Pancreas (tissue), 10 donors: ENCODE measurements around the gene SYK. TPM values are rescaled to one million over a fixed set of nuclear protein-coding genes. Genes with fewer than 3 reads are reported as not detected.

ENCODE experiments used
- ATAC-seq, 4 donors: fragments of 200-7000 bp; cut with Tn5 transposase; one replicate each; pipeline versions ENCODE4 v1.8.0 to v1.9.1; 2020; ENCODE audit warnings: mild to moderate bottlenecking in 4 of 4, moderate library complexity in 4 of 4
- DNase-seq, 6 donors: peaks; one replicate each; pipeline ENCODE4 v3.0.0-alpha.2; 2020
- FAIRE-seq: peaks from 2 replicates; lab custom pipeline; 2012; peaks lifted over from hg19 to GRCh38; lab: Jason Lieb, UNC
- H3K27ac ChIP-seq, 4 donors: fragments of 200-600 bp; sonication (generic); 1 replicate in 3 of 4; 2 replicates in 1 of 4; pipeline versions ENCODE4 v1.5.0 to v1.8.0; 2020
- H3K27me3 ChIP-seq, 4 donors: fragments of 200-600 bp; one replicate each; pipeline ENCODE4 v1.8.0; 2021
- H3K36me3 ChIP-seq, 3 donors: fragments of 200-600 bp; sonication (generic) in 1 of 3; one replicate each; pipeline versions ENCODE4 v1.5.0 to v1.8.0; 2020 to 2021
- H3K4me1 ChIP-seq, 3 donors: fragments of 200-600 bp; one replicate each; pipeline ENCODE4 v1.8.0; 2021
- H3K4me3 ChIP-seq, 4 donors: fragments of 200-600 bp; sonication (generic) in 2 of 4; one replicate each; pipeline versions ENCODE4 v1.5.0 to v1.8.0; 2020 to 2021
- H3K9me3 ChIP-seq, 4 donors: fragments of 200-600 bp; one replicate each; pipeline ENCODE4 v1.8.0; 2021
- WGBS, 2 donors: extraction: QIAGEN DNeasy Blood & Tissue Kit; methylation state at CpG; one replicate each; pipeline ENCODE4 v1.1.7; 2013; 5-methylcytosine and 5-hydroxymethylcytosine counted together
- intact Hi-C, 3 donors: fragments of 100-400 bp; cut with DNase I; formaldehyde crosslinking; loops; one replicate each; pipeline versions ENCODE4 v1.11.1 to v1.14.2; 2022
- polyA plus RNA-seq, 2 donors: library from polyadenylated mRNA; stranded (reverse); fragments of 200-250 nt; gene quantifications; one replicate each; pipeline ENCODE4 v1.2.3, GENCODE V29; 2013
- total RNA-seq, 6 donors: library from RNA; stranded (reverse); fragmentation: NEBNext Ultra II Directional in 4 of 6; extraction: Animal tissue kit (Norgen Biotek cat#: 25700) in 4 of 6; gene quantifications; one replicate each; pipeline versions ENCODE4 v1.2.1 to v1.2.4, GENCODE V29; 2021 to 2023
- TF ChIP-seq, protein P1 (sequence below), 4 donors: fragments of 200-600 bp; sonication (generic) in 3 of 4; IDR thresholded peaks; one replicate each; pipeline versions ENCODE4 v1.5.0 to v1.8.0; 2021; ENCODE audit warnings: antibody characterized with exemption in 4 of 4
- donor health status: healthy with polysubstance abuse.
- donor health status: DM: no; HTN: no; CAD: no; lungs with moderate emphysema.
- donor health status: DM: no; HTN: no; CAD: no.
- donor health status: control.
- donor health status: control.
- donor health status: Bipolar disorder and iron deficiency.
- donor health status: DM: yes; HTN: yes; CAD: no.
- donor health status: DM: no; HTN: no; CAD: no.
- donor health status: DM: no; HTN: no; CAD: no.
- donor health status: DM: yes; HTN: yes; CAD: no.

The SYK gene
- total and polyA plus RNA-seq, 8 donors, result 5.5 to 41.1 (median 11.3) TPM

DNA sequence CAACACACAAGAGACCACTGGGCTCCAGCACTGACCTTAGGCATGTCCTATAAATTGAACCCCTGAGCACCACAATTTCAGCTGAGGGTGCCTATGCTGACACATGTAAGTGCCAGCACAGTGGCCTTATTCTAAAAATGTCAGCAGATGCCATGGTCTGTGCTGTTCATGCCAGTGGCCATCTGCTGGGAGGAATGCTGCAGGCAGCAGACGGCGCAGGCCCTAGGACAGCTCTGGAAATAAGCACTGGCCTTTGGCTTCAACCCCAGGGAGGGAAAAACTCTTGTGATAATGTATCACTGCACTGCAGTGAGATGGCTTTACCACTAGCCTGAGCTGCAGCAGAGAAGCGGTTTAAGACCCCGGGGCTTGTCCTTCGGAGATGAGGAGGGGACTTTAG lies 98.5 kb downstream of the SYK start:
- Histone ChIP-seq H3K36me3 (no peaks in the 10 kb centered on the region), H3K4me3 (no peak overlapping the region), H3K9me3 (no peaks in the 10 kb centered on the region), H3K27me3 (no peaks in the 10 kb centered on the region), H3K4me1 (no peaks in the 10 kb centered on the region), H3K27ac (no peak overlapping the region)
- intact Hi-C loops, result no loop called here
- FAIRE-seq (no peak), ATAC-seq (no peak), DNase-seq (no peak)
- 87 to 90% methylated on average over 5 of the region's 5 CpGs for WGBS, 2 donors
- TF ChIP-seq, protein P1, sequence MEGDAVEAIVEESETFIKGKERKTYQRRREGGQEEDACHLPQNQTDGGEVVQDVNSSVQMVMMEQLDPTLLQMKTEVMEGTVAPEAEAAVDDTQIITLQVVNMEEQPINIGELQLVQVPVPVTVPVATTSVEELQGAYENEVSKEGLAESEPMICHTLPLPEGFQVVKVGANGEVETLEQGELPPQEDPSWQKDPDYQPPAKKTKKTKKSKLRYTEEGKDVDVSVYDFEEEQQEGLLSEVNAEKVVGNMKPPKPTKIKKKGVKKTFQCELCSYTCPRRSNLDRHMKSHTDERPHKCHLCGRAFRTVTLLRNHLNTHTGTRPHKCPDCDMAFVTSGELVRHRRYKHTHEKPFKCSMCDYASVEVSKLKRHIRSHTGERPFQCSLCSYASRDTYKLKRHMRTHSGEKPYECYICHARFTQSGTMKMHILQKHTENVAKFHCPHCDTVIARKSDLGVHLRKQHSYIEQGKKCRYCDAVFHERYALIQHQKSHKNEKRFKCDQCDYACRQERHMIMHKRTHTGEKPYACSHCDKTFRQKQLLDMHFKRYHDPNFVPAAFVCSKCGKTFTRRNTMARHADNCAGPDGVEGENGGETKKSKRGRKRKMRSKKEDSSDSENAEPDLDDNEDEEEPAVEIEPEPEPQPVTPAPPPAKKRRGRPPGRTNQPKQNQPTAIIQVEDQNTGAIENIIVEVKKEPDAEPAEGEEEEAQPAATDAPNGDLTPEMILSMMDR (IDR thresholded peaks at IDR 0.05), result no peak

DNA sequence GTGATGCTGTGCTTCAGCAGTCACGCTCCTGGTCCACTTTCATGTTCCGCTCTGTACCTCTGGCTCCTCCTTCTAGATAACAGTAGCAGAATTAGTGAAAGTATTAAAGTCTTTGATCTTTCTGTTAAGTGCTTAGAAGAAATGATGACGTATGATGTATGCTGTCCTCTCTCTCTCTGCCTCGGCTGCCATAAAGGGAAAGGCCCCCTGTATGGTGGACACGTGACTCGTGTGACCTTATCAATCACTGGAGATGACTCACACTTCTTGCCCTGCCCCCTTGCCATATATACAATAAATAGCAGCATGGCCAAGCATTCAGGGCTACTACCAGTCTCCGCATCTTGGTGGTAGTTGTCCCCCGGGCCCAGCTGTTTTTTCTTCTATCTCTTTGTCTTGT lies 100.3 kb downstream of the SYK start:
- ATAC-seq, result no peak
- no peaks in the 10 kb centered on the region for H3K27me3 ChIP-seq
- TF ChIP-seq, protein P1 (IDR thresholded peaks at IDR 0.05), result no peak
- no peaks in the 10 kb centered on the region for H3K9me3 ChIP-seq
- no peak for DNase-seq
- 87 to 96% methylated on average over 8 of the region's 8 CpGs for WGBS, 2 donors
- H3K4me3 ChIP-seq, result no peak overlapping the region
- intact Hi-C loops, result no loop called here
- no peaks in the 10 kb centered on the region for H3K36me3 ChIP-seq
- H3K27ac ChIP-seq, result no peak overlapping the region
- H3K4me1 ChIP-seq, result no peaks in the 10 kb centered on the region
- no peak for FAIRE-seq

DNA sequence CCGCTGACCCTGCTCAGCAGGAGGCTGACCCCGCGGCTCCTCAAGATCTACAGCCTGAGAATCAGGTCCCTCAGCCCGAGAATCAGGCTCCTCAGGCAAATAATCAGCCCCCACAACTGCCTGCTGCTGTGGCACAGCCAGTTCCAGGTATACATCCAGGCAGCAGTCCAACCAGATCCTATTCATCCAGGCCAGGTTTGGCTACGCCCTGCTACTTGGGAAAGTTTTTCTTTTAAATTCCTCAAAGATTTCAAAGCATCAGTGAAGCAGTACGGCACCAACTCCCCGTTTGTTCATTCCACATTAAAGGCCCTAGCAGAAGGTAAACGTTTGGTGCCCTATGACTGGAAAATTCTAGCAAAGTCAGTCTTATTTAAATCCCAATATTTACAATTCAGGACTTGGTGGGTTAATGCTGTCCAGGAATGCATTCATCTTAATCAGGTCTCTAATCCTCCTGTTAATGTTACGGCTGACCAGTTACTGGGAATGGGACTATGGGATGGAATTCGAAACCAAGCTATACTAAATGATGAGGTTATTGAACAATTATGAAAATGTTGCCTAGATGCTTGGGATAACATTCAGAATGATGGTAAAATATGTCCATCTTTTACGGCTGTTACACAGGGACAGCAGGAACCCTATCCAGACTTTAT lies 102.3 kb downstream of the SYK start:
- H3K36me3 ChIP-seq, result no peaks in the 10 kb centered on the region
- H3K4me3 ChIP-seq, result no peak overlapping the region
- no peaks in the 10 kb centered on the region for H3K4me1 ChIP-seq
- intact Hi-C loops, result no loop called here
- DNase-seq, result no peak
- H3K9me3 ChIP-seq, result no peaks in the 10 kb centered on the region
- TF ChIP-seq, protein P1 (IDR thresholded peaks at IDR 0.05), result no peak
- no peak overlapping the region for H3K27ac ChIP-seq
- no peak for ATAC-seq
- 82 to 83% methylated on average over 11 of the region's 11 CpGs for WGBS, 2 donors
- no peaks in the 10 kb centered on the region for H3K27me3 ChIP-seq
- no peak for FAIRE-seq

DNA sequence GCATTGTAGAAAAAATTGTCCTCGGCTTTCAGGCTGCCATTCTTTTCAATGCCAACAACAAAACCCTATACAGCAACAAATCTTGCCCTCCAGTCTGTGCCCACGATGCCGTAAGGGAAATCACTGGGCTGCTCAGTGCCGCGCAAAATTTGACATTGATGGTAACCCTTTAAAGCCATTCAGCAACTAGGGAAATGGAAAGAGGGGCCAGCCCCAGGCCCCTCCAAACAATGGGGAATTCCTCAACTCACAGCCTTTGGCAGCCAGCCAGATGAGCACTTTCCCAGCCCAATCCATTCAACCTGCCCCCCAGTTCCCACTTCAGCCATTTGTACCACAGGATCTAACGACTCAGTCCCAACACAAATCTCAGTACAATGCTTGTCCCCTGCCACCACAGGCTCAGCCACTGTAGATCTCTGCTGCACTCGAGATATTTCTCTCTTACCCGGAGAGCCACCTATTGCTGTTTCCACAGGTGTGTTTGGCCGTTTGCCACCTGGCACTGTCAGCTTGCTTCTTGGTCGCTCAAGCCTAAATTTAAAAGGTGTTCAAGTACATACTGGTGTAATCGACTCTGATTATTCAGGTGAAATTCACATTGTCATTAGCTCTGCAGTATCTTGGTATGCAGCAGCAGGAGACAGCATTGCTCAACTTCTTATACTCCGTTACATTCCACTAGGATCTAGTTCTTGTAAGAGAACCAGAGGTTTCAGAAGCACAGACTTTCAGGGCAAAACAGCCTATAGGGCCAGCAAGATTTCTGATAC lies 103.3 kb downstream of the SYK start:
- intact Hi-C loops, result no loop called here
- peak; percentile 50 to 89 (median 74) for DNase-seq
- Histone ChIP-seq H3K27ac (no peak overlapping the region), H3K4me1 (no peaks in the 10 kb centered on the region), H3K36me3 (no peaks in the 10 kb centered on the region), H3K4me3 (no peak overlapping the region), H3K9me3 (no peaks in the 10 kb centered on the region), H3K27me3 (no peaks in the 10 kb centered on the region)
- ATAC-seq, result peak in 3 of 4 donors; percentile 60 to 81 (median 78)
- 40 to 41% methylated on average over 12 of the region's 12 CpGs for WGBS, 2 donors
- TF ChIP-seq, protein P1 (IDR thresholded peaks at IDR 0.05), result no peak
- no peak for FAIRE-seq

DNA sequence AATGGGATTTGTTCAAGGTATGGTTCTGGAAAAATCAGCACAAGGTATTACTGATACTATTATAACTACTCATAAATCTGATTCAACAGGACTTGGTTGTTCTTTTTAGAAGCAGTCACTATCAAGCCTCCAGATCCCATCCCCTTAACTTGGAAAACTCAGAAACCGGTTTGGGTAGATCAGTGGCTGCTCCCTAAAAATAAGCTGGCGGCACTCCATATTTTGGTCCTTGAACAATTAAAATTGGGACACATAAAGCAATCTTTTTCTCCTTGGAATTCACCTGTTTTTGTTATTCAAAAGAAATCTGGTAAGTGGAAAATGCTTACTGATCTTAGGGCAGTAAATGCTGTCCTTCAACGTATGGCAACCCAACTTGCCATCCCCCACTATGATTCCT lies 104.2 kb downstream of the SYK start:
- no peak for DNase-seq
- WGBS, 2 donors, result 82 to 86% methylated on average over 3 of the region's 3 CpGs
- TF ChIP-seq, protein P1 (IDR thresholded peaks at IDR 0.05), result no peak
- Histone ChIP-seq H3K27ac (no peak overlapping the region), H3K4me3 (no peak overlapping the region), H3K36me3 (no peaks in the 10 kb centered on the region), H3K27me3 (no peaks in the 10 kb centered on the region), H3K4me1 (no peaks in the 10 kb centered on the region), H3K9me3 (no peaks in the 10 kb centered on the region)
- no peak for ATAC-seq
- FAIRE-seq, result no peak
- intact Hi-C loops, result no loop called here
